Endodermal cell (in vitro differentiated cells): ENCODE measurements around the gene P2RY11. TPM values are rescaled to one million over a fixed set of nuclear protein-coding genes. Genes with fewer than 3 reads are reported as not detected.

Source experiments
- DNase-seq: peaks from one replicate; pipeline ENCODE4 v3.0.0-alpha.2; 2017
- H3K27ac ChIP-seq: 2 replicates; pipeline ENCODE4 v1.5.1; 2013; ENCODE audit warnings: mild to moderate bottlenecking, low read depth, low read length, moderate library complexity
- H3K27me3 ChIP-seq: 2 replicates; pipeline ENCODE4 v1.6.1; 2013; ENCODE audit warnings: mild to moderate bottlenecking, low read length, moderate library complexity; ENCODE audit not compliant: insufficient read depth, control insufficient read depth, poor library complexity, severe bottlenecking
- H3K36me3 ChIP-seq: 2 replicates; pipeline ENCODE4 v1.7.0; 2013; ENCODE audit warnings: mild to moderate bottlenecking, low read length, moderate library complexity; ENCODE audit not compliant: control insufficient read depth, insufficient read depth
- H3K4me1 ChIP-seq: one replicate; pipeline ENCODE4 v1.7.0; 2013; ENCODE audit warnings: low read length; ENCODE audit not compliant: control insufficient read depth, insufficient read depth
- H3K4me3 ChIP-seq: 2 replicates; pipeline ENCODE4 v1.5.1; 2013; ENCODE audit warnings: mild to moderate bottlenecking, low read length, moderate library complexity
- H3K9ac ChIP-seq: 2 replicates; pipeline ENCODE4 v1.6.1; 2013; ENCODE audit warnings: mild to moderate bottlenecking, low read length, moderate library complexity; ENCODE audit not compliant: poor library complexity, severe bottlenecking; ENCODE audit errors: extremely low read depth
- H3K9me3 ChIP-seq: 2 replicates; pipeline ENCODE4 v1.6.1; 2013; ENCODE audit warnings: mild to moderate bottlenecking, low read length, moderate library complexity; ENCODE audit not compliant: control insufficient read depth
- H3K27ac Mint-ChIP-seq: 2 replicates; pipeline ENCODE4 v1.8.0; 2020; ENCODE audit warnings: mixed read lengths
- H3K27me3 Mint-ChIP-seq: 2 replicates; pipeline ENCODE4 v1.8.0; 2021; ENCODE audit warnings: mild to moderate bottlenecking, mixed read lengths; ENCODE audit not compliant: insufficient read depth
- H3K36me3 Mint-ChIP-seq: 2 replicates; pipeline ENCODE4 v1.8.0; 2020; ENCODE audit warnings: low read depth, mixed read lengths
- H3K4me1 Mint-ChIP-seq: 2 replicates; pipeline ENCODE4 v1.8.0; 2020; ENCODE audit warnings: mixed read lengths
- H3K4me3 Mint-ChIP-seq: 2 replicates; pipeline ENCODE4 v1.8.0; 2020; ENCODE audit warnings: mild to moderate bottlenecking, moderate library complexity, mixed read lengths
- H3K9me3 Mint-ChIP-seq: 2 replicates; pipeline ENCODE4 v1.8.0; 2020; ENCODE audit warnings: mild to moderate bottlenecking, mixed read lengths
- CTCF ChIP-seq: fragments of 200-600 bp; sonication (generic); conservative IDR thresholded peaks from 2 replicates; pipeline ENCODE4 v1.5.0; 2021; ENCODE audit warnings: antibody characterized with exemption, mild to moderate bottlenecking
- WGBS, 2 experiments: methylation state at CpG; one replicate each; pipeline versions ENCODE4 v1.1.5 to v1.1.7; 2013; ENCODE audit warnings: missing lambda C conversion rate in 2 of 2, mixed read lengths in 1 of 2; ENCODE audit not compliant: insufficient coverage in 1 of 2, insufficient read length in 1 of 2; 5-methylcytosine and 5-hydroxymethylcytosine counted together
- total RNA-seq, 2 donors: library from RNA; stranded (reverse); fragmentation: NEBNext Ultra II Directional in 1 of 2; extraction: Animal tissue kit (Norgen Biotek cat#: 25700) in 1 of 2; gene quantifications; 2 replicates in 1 of 2; 3 replicates in 1 of 2; pipeline ENCODE4 v1.2.1, GENCODE V29; 2021

The P2RY11 gene
- total RNA-seq, 2 donors from 2014 or later, result 9.0 to 14.8 TPM

- no peak for TF ChIP-seq CTCF
- Mint-ChIP-seq H3K9me3 (no peaks in the 10 kb centered on the region), H3K27ac (no peak overlapping the region), H3K4me1 (no peaks in the 10 kb centered on the region), H3K4me3 (no peak overlapping the region), H3K27me3 (no peaks in the 10 kb centered on the region), H3K36me3 (peaks cover 28% of the 10 kb centered on the region)
- WGBS, 2 experiments, result 93 to 94% methylated on average over 9 to 11 of the region's 11 CpGs
- no peak for DNase-seq
- Histone ChIP-seq H3K9ac (no peak overlapping the region), H3K4me3 (no peak overlapping the region), H3K27me3 (no peaks in the 10 kb centered on the region), H3K36me3 (peaks cover 50% of the 10 kb centered on the region), H3K4me1 (no peaks in the 10 kb centered on the region), H3K27ac (no peak overlapping the region), H3K9me3 (no peaks in the 10 kb centered on the region)
These were observed 22.1 kb downstream of the P2RY11 start for GRCh38 chr19:10133596-10133995.

- Mint-ChIP-seq H3K4me3 (no peak overlapping the region), H3K4me1 (no peaks in the 10 kb centered on the region), H3K9me3 (no peaks in the 10 kb centered on the region), H3K27me3 (no peaks in the 10 kb centered on the region), H3K27ac (no peak overlapping the region), H3K36me3 (peaks cover 29% of the 10 kb centered on the region)
- Histone ChIP-seq H3K4me3 (no peak overlapping the region), H3K36me3 (peaks cover 52% of the 10 kb centered on the region), H3K9me3 (no peaks in the 10 kb centered on the region), H3K27me3 (no peaks in the 10 kb centered on the region), H3K4me1 (no peaks in the 10 kb centered on the region), H3K9ac (no peak overlapping the region), H3K27ac (no peak overlapping the region)
- 93 to 94% methylated on average over 4 to 9 of the region's 9 CpGs for WGBS, 2 experiments
- no peak for DNase-seq
- no peak for TF ChIP-seq CTCF
These were observed 22.5 kb downstream of the P2RY11 start for GRCh38 chr19:10134040-10134439.

GRCh38 chr19:10135551-10136334 is 24.2 kb downstream of the P2RY11 start:
- 93 to 95% methylated on average over 22 to 39 of the region's 39 CpGs for WGBS, 2 experiments
- no peaks in the 10 kb centered on the region for H3K9me3 Mint-ChIP-seq
- H3K4me3 ChIP-seq, result no peak overlapping the region
- H3K27ac ChIP-seq, result no peak overlapping the region
- DNase-seq, result no peak
- peaks cover 66% of the 10 kb centered on the region for H3K36me3 ChIP-seq
- no peak overlapping the region for H3K9ac ChIP-seq
- no peaks in the 10 kb centered on the region for H3K9me3 ChIP-seq
- H3K4me1 Mint-ChIP-seq, result no peaks in the 10 kb centered on the region
- TF ChIP-seq CTCF, result no peak
- H3K27me3 ChIP-seq, result no peaks in the 10 kb centered on the region
- H3K27ac Mint-ChIP-seq, result no peak overlapping the region
- H3K27me3 Mint-ChIP-seq, result no peaks in the 10 kb centered on the region
- no peaks in the 10 kb centered on the region for H3K4me1 ChIP-seq
- peaks cover 40% of the 10 kb centered on the region for H3K36me3 Mint-ChIP-seq
- no peak overlapping the region for H3K4me3 Mint-ChIP-seq
